PFSK-1 (cell line): ENCODE results near the gene PFKFB2.

Source experiments
- POLR2AphosphoS5 ChIP-seq: IDR thresholded peaks from 2 replicates; pipeline ENCODE4 v1.6.1; 2012; ENCODE audit warnings: low read depth, mild to moderate bottlenecking, control low read depth, low read length, moderate library complexity
- SIN3A ChIP-seq: IDR thresholded peaks from 2 replicates; pipeline ENCODE4 v1.6.1; 2012; ENCODE audit warnings: mild to moderate bottlenecking, low read length, moderate library complexity, borderline replicate concordance; ENCODE audit not compliant: insufficient read depth
- TAF1 ChIP-seq: IDR thresholded peaks from 2 replicates; pipeline ENCODE4 v1.6.1; 2012; ENCODE audit warnings: low read length, control low read depth, borderline replicate concordance; ENCODE audit not compliant: insufficient read depth

- no peak for TF ChIP-seq POLR2AphosphoS5
- no peak for TF ChIP-seq SIN3A
- no peak for TF ChIP-seq TAF1
Observed at GRCh38 chr1:207073906-207074820, 21.1 kb downstream of the PFKFB2 start.
